ENCODE measurements around the gene GCN1.

The GCN1 gene

GRCh38 chr12:120092551-120093335, 101.8 kb downstream of the GCN1 start:
- no peak for DNase-seq

GRCh38 chr12:120091371-120092090, 103.0 kb downstream of the GCN1 start:
- no peak for DNase-seq

GRCh38 chr12:120090626-120091295, 103.8 kb downstream of the GCN1 start:
- no peak for DNase-seq

GRCh38 chr12:120090206-120090605, 104.3 kb downstream of the GCN1 start:
- DNase-seq, result no peak

GRCh38 chr12:120089796-120090195, 104.7 kb downstream of the GCN1 start:
- no peak for DNase-seq

- no peak for DNase-seq
Observed at GRCh38 chr12:120089105-120089504, 105.4 kb downstream of the GCN1 start.

GRCh38 chr12:120086801-120087621, 107.5 kb downstream of the GCN1 start:
- DNase-seq, result peak; percentile 97

- DNase-seq, result peak; percentile 45
Observed at GRCh38 chr12:120085920-120086645, 108.4 kb downstream of the GCN1 start.

GRCh38 chr12:120081641-120082040, 112.9 kb downstream of the GCN1 start:
- DNase-seq, result no peak

- DNase-seq, result no peak
Observed at GRCh38 chr12:120079411-120080400, 114.8 kb downstream of the GCN1 start.

GRCh38 chr12:120078868-120079267, 115.6 kb downstream of the GCN1 start:
- DNase-seq, result no peak

- no peak for DNase-seq
Observed at GRCh38 chr12:120077260-120077659, 117.3 kb downstream of the GCN1 start.
